Measurements from ENCODE around the gene SLC35G2. TPM values are rescaled to one million over a fixed set of nuclear protein-coding genes. Genes with fewer than 3 reads are reported as not detected.

The SLC35G2 gene
- total RNA-seq, 4 donors from 2014 or later = 15.1 to 26.1 (median 20.0) TPM

DNA sequence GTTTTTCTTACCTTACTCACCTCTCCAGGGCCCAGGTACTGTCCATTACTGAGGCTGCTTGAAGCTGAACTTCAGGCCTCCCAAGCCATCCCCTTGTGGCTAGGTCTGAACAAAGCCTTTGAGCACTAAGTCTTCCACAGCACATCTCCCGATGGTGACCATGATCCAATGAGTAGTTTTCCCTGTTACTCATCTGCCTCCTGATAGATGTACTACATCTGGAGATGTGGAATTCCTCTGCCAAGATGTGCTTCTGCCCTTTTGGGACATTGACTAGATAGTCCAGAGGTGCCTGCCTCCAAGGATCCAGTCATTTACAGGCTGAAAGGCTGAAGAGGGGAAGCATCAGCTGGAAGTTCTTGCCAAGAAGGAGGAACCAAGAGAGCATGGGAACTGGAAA is 28.9 kb upstream of the SLC35G2 start:
- TF ChIP-seq, protein P1, sequence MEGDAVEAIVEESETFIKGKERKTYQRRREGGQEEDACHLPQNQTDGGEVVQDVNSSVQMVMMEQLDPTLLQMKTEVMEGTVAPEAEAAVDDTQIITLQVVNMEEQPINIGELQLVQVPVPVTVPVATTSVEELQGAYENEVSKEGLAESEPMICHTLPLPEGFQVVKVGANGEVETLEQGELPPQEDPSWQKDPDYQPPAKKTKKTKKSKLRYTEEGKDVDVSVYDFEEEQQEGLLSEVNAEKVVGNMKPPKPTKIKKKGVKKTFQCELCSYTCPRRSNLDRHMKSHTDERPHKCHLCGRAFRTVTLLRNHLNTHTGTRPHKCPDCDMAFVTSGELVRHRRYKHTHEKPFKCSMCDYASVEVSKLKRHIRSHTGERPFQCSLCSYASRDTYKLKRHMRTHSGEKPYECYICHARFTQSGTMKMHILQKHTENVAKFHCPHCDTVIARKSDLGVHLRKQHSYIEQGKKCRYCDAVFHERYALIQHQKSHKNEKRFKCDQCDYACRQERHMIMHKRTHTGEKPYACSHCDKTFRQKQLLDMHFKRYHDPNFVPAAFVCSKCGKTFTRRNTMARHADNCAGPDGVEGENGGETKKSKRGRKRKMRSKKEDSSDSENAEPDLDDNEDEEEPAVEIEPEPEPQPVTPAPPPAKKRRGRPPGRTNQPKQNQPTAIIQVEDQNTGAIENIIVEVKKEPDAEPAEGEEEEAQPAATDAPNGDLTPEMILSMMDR (IDR thresholded peaks at IDR 0.05; ENCODE audit: low read depth) = no peak

DNA sequence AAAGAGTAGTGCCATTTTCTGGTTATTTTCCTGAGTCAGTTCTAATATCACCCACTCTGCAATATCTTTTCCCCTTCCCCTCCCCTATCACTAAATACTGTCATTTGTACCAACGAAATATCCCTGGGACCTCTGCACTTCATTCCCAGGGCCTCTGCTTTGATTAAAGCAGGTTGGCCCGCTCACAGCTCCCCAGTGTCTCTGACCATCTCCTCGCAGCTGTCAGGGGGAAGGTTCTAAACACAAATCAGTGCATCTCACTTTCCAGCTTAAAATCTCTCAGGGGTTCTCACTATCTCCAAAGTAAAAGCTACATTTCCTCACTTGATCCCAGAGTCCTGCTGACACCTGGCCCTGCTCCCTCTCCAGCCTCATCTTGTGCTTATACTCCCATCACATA is 28.1 kb upstream of the SLC35G2 start:
- TF ChIP-seq, protein P1 (IDR thresholded peaks at IDR 0.05; ENCODE audit: low read depth) = no peak

DNA sequence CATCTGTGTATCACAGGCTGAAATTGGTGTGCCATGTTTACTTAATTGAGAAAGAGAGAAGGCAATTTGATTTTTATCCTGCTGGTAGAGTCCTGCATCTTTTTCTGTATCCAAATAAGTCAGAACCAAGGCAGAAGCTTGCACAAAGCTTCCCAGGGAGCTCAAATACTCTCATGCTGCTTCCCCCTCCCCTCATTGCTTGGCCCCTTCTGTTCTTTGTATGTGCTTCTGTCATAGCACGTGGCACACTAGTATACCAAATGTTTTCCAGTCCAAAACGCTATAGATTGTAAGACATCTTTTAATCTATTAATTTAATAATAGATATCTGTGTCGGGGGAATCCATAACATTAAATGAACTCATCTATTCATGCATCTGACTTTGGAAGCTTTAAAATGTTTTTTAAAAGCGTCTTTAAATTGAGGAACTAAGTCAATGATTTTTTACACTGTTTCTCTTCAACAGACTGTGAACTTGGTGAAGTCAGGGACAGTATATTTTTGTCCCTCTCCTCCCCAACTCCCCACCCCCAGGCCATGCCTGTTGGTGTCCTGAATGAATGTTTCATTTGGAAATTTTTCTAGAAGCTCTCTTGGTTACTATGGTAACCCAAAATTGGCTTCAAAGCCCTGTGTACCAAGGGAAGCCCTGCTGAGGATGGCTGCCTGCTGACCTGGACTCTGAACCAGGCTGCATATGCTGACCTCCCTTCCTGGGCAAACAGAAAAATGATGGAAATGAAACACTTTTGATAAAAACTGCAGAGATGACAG is 26.2 kb upstream of the SLC35G2 start:
- TF ChIP-seq, protein P1 (IDR thresholded peaks at IDR 0.05; ENCODE audit: low read depth) = no peak

DNA sequence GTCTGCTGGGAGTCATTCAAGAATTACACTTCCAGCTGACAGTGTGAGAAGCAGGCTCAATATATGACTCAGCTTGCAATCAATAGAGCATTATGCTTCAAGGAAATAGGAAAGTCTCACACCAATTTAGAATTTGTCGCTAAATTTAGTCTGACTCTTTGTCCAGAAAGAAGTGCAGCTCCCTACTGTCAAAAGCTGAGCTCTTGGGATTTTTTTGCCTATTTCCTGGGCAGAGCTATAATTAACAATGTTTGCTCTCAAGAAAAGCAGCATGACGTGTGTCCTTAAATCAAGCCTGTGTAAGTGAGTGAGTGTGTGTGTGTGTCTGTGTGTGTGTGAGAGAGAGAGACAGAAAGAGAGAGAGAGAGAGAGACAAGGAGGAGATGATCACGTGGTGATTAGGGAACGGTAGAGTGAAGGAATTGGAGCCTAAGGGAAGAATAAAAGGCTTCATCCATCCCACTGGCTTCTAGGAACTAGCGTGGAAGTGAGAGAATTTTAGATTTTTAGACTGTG is 16.4 kb upstream of the SLC35G2 start:
- TF ChIP-seq, protein P1 (IDR thresholded peaks at IDR 0.05; ENCODE audit: low read depth) = no peak

DNA sequence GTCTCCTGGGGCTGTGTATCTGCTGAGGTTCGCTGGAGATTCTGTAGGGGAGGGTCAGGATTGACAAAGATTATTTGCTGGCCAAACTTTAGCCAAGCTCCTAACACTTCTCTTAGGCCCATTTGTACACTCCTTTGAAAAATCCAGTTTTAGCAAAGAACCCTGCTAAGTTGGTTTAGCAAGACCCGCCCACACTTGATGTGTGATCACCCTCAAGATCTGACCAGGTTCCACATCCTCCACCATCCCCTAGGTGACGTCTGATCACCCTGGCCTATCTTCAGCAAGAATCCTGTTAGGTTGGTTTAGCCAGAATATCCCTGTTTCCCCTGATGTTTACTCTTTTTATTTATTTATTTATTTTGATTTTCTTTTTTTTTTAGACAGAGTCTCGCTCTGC is 14.8 kb upstream of the SLC35G2 start:
- TF ChIP-seq, protein P1 (IDR thresholded peaks at IDR 0.05; ENCODE audit: low read depth) = no peak

DNA sequence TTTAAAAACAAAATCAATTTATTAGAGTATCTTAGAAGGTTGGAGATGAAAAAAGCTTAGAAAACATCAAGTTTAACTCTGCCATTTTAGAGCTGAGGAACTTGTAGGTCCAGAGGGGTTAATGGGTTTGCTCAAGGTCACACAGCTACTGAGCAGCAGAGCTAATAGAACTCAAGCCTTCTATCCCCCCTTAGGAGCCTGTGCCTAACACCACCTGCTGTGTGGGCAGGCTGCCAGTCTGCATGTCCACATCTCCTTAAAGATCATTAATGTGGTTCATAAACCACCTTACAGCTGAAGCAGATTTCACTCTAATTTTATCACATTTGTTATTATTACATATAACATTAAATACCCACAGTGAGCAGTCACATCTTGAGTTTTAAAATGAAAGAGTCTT is 14.1 kb upstream of the SLC35G2 start:
- TF ChIP-seq, protein P1 (IDR thresholded peaks at IDR 0.05; ENCODE audit: low read depth) = no peak

DNA sequence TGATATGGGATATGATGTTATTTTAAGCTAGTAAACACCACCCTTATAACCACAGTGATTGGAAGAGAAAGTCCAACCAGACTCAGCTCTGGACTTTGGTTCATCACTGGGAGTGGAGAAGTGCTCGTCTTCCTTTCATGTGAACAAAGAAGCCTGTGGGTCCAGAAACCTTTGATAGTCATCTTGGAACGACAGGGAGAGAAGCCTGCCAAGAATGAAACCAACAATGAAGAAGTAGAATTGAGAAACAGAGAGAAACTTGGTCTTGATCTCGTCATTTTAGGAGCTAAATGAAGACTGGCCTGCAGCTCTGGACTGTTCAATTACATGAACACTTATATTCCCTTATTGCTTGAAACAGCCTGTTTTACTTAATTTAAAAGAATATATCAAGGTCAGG is 13.1 kb upstream of the SLC35G2 start:
- TF ChIP-seq, protein P1 (IDR thresholded peaks at IDR 0.05; ENCODE audit: low read depth) = no peak
